ENCODE results near the gene HDAC7.
A peak's percentile ranks its signal among the peaks of the same experiment; 100 is the strongest.

Gene HDAC7

DNA sequence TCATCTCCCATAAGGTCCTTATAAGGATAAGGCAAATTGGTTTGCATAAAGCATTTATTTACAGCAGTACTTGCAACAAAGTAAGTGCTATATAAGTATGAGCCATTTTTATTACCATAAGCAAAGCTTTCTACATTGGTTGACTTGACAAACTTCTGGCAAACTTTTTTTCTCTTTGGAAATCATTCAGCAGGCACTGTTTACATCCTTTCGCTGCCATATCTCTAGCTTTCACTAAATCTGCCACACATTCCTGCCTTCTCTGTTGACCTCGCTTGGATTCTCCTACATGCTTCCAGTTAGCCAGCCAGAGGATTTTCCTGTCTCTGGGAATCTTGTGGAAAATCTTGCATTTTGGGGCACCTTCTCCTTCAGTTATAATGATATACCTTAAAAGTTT lies 21.8 kb upstream of the HDAC7 start:
- TF ChIP-seq POLR2A (IDR thresholded peaks at IDR 0.05; ENCODE audit: low read depth, low read length) = no peak
- no peak for TF ChIP-seq TAF1 (IDR thresholded peaks at IDR 0.05; ENCODE audit: low read depth, low read length)
- no peak for TF ChIP-seq PAX5 (IDR thresholded peaks at IDR 0.05; ENCODE audit: insufficient read depth, low read length, severe bottlenecking)
- TF ChIP-seq POLR2AphosphoS5 (IDR thresholded peaks at IDR 0.05; ENCODE audit: low read depth, low read length) = no peak
- no peak for TF ChIP-seq POU2F2 (IDR thresholded peaks at IDR 0.05; ENCODE audit: low read depth, low read length)
- TF ChIP-seq SPI1 (IDR thresholded peaks at IDR 0.05; ENCODE audit: low read depth, low read length) = no peak
- no peak for FAIRE-seq
- no peak for DNase-seq (ENCODE audit: insufficient read length, low spot score)

DNA sequence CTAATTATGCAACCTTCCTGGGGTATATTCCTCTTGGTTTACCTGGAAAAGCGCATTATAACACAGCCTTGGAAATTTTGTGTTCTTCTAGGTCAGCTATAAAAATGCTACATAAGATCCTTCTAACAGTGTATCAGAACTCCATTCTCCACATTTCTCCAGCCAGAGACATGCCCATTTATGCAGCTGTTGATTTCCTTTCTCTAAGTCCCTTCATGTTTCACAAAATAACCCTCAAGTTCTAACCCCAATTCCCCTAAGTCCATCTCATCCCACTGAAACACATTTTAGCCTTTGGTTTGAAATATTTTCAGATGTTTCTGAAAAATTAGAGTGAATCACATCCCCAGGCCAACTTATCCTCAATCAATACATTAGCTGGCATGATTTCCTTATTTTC lies 20.9 kb upstream of the HDAC7 start:
- FAIRE-seq = no peak
- no peak for DNase-seq (ENCODE audit: insufficient read length, low spot score)
- no peak for TF ChIP-seq SPI1 (IDR thresholded peaks at IDR 0.05; ENCODE audit: low read depth, low read length)
- no peak for TF ChIP-seq PAX5 (IDR thresholded peaks at IDR 0.05; ENCODE audit: insufficient read depth, low read length, severe bottlenecking)
- TF ChIP-seq POLR2A (IDR thresholded peaks at IDR 0.05; ENCODE audit: low read depth, low read length) = no peak
- TF ChIP-seq POLR2AphosphoS5 (IDR thresholded peaks at IDR 0.05; ENCODE audit: low read depth, low read length) = no peak
- TF ChIP-seq TAF1 (IDR thresholded peaks at IDR 0.05; ENCODE audit: low read depth, low read length) = no peak
- TF ChIP-seq POU2F2 (IDR thresholded peaks at IDR 0.05; ENCODE audit: low read depth, low read length) = no peak

GRCh38 chr12:47839214-47839876 lies 19.6 kb upstream of the HDAC7 start:
- no peak for FAIRE-seq
- no peak for DNase-seq (ENCODE audit: insufficient read length, low spot score)
- no peak for TF ChIP-seq POU2F2 (IDR thresholded peaks at IDR 0.05; ENCODE audit: low read depth, low read length)
- no peak for TF ChIP-seq PAX5 (IDR thresholded peaks at IDR 0.05; ENCODE audit: insufficient read depth, low read length, severe bottlenecking)
- TF ChIP-seq SPI1 (IDR thresholded peaks at IDR 0.05; ENCODE audit: low read depth, low read length) = no peak
- no peak for TF ChIP-seq POLR2AphosphoS5 (IDR thresholded peaks at IDR 0.05; ENCODE audit: low read depth, low read length)
- no peak for TF ChIP-seq POLR2A (IDR thresholded peaks at IDR 0.05; ENCODE audit: low read depth, low read length)
- no peak for TF ChIP-seq TAF1 (IDR thresholded peaks at IDR 0.05; ENCODE audit: low read depth, low read length)

DNA sequence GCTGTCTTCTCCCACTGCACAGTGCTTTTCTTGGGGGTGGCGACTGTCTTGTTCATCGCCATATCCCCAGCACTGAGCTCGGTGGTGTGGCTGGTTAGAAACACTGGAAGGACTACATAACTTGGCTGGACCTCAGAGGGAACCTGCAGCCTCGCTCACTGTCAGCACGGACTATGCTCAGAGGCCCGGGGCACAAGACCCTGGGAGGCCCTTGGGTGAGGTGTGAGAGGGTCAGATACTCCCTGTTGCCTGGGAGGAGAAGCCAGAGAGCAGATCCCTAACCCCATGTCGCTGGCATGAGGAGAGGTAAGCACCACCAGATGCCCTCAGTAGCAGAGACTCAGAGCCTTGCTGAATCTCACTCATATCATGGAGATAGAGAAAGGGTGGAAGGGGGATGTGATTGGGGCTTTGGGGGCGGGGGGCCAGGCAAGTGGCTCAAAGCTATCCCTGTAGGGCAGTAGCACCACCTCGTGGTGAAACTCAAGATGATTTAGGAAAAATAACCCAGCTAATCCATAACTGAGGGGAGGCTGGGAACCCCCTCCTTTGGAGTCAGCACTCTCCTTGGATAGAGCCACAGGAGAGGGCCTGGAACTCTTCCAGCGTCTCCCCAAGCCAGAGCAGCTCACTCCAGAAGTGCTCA lies 18.7 kb upstream of the HDAC7 start:
- DNase-seq (ENCODE audit: insufficient read length, low spot score) (no peak), FAIRE-seq (no peak)

GRCh38 chr12:47837190-47838171 lies 17.8 kb upstream of the HDAC7 start:
- FAIRE-seq = peak; percentile 83
- TF ChIP-seq POLR2A (IDR thresholded peaks at IDR 0.05; ENCODE audit: low read depth, low read length) (no peak), POU2F2 (IDR thresholded peaks at IDR 0.05; ENCODE audit: low read depth, low read length) (no peak), PAX5 (IDR thresholded peaks at IDR 0.05; ENCODE audit: insufficient read depth, low read length, severe bottlenecking) (no peak), TAF1 (IDR thresholded peaks at IDR 0.05; ENCODE audit: low read depth, low read length) (no peak), POLR2AphosphoS5 (IDR thresholded peaks at IDR 0.05; ENCODE audit: low read depth, low read length) (no peak), SPI1 (IDR thresholded peaks at IDR 0.05; ENCODE audit: low read depth, low read length) (no peak)
- no peak for DNase-seq (ENCODE audit: insufficient read length, low spot score)

More for the DNA sequence above, 18.7 kb upstream of the HDAC7 start:
- no peak for TF ChIP-seq PAX5 (IDR thresholded peaks at IDR 0.05; ENCODE audit: insufficient read depth, low read length, severe bottlenecking)
- TF ChIP-seq POLR2A (IDR thresholded peaks at IDR 0.05; ENCODE audit: low read depth, low read length) = no peak
- TF ChIP-seq POLR2AphosphoS5 (IDR thresholded peaks at IDR 0.05; ENCODE audit: low read depth, low read length) = no peak
- TF ChIP-seq POU2F2 (IDR thresholded peaks at IDR 0.05; ENCODE audit: low read depth, low read length) = no peak
- TF ChIP-seq TAF1 (IDR thresholded peaks at IDR 0.05; ENCODE audit: low read depth, low read length) = no peak
- no peak for TF ChIP-seq SPI1 (IDR thresholded peaks at IDR 0.05; ENCODE audit: low read depth, low read length)

GRCh38 chr12:47835831-47836155 lies 16.1 kb upstream of the HDAC7 start:
- TF ChIP-seq SPI1 (IDR thresholded peaks at IDR 0.05; ENCODE audit: low read depth, low read length) (no peak), POLR2AphosphoS5 (IDR thresholded peaks at IDR 0.05; ENCODE audit: low read depth, low read length) (no peak), POU2F2 (IDR thresholded peaks at IDR 0.05; ENCODE audit: low read depth, low read length) (no peak), TAF1 (IDR thresholded peaks at IDR 0.05; ENCODE audit: low read depth, low read length) (no peak), POLR2A (IDR thresholded peaks at IDR 0.05; ENCODE audit: low read depth, low read length) (no peak), PAX5 (IDR thresholded peaks at IDR 0.05; ENCODE audit: insufficient read depth, low read length, severe bottlenecking) (no peak)
- DNase-seq (ENCODE audit: insufficient read length, low spot score) = no peak
- no peak for FAIRE-seq

- no peak for FAIRE-seq
- DNase-seq (ENCODE audit: insufficient read length, low spot score) = no peak
- TF ChIP-seq TAF1 (IDR thresholded peaks at IDR 0.05; ENCODE audit: low read depth, low read length) = no peak
- no peak for TF ChIP-seq PAX5 (IDR thresholded peaks at IDR 0.05; ENCODE audit: insufficient read depth, low read length, severe bottlenecking)
- TF ChIP-seq POU2F2 (IDR thresholded peaks at IDR 0.05; ENCODE audit: low read depth, low read length) = no peak
- TF ChIP-seq SPI1 (IDR thresholded peaks at IDR 0.05; ENCODE audit: low read depth, low read length) = no peak
- no peak for TF ChIP-seq POLR2AphosphoS5 (IDR thresholded peaks at IDR 0.05; ENCODE audit: low read depth, low read length)
- no peak for TF ChIP-seq POLR2A (IDR thresholded peaks at IDR 0.05; ENCODE audit: low read depth, low read length)
Observed at GRCh38 chr12:47835006-47835830, 15.5 kb upstream of the HDAC7 start.

DNA sequence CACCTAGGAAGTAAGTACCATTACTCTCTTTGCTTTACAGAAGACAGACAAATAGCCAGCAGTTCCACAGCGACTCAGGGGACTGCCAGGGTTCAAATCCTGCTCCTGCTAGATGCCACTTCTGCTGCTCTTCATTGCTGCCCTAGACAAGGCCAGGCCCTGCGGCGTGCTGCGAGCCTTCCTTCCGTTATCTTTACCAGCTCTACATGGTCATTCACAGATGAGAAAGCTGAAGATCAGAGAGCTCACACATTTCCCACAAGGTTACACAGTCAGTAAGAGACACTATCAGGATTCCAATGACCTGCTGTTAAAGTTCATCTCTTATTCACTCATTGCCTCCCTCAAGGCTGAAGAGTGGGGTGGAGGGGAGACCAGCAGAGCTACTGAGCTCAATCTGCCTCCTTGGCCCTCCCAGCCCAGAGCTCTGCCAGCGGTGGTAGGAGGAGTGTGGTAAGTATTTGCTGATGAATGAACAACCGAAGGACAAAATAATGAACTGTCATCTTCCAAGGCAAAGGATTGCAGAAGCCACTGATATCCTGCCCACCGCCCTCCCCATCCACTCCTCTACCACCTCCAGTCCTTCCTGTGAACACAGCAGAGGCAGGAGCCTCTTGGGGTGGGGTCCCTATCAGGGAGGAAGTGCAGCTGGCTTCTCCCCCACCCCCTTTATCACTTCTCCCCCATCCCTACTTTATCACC lies 14.6 kb upstream of the HDAC7 start:
- DNase-seq (ENCODE audit: insufficient read length, low spot score) (no peak), FAIRE-seq (no peak)
- no peak for TF ChIP-seq POU2F2 (IDR thresholded peaks at IDR 0.05; ENCODE audit: low read depth, low read length)
- TF ChIP-seq PAX5 (IDR thresholded peaks at IDR 0.05; ENCODE audit: insufficient read depth, low read length, severe bottlenecking) = no peak
- TF ChIP-seq POLR2AphosphoS5 (IDR thresholded peaks at IDR 0.05; ENCODE audit: low read depth, low read length) = no peak
- TF ChIP-seq SPI1 (IDR thresholded peaks at IDR 0.05; ENCODE audit: low read depth, low read length) = 0 out of 2 replicates have a peak, but pooled peaks have one; percentile 16
- TF ChIP-seq TAF1 (IDR thresholded peaks at IDR 0.05; ENCODE audit: low read depth, low read length) = no peak
- no peak for TF ChIP-seq POLR2A (IDR thresholded peaks at IDR 0.05; ENCODE audit: low read depth, low read length)
